ENCODE data around the gene BBX.

BBX gene

GRCh38 chr3:107752202-107752990 is 229.6 kb downstream of the BBX start:
- DNase-seq (ENCODE audit: low spot score), result no peak

- DNase-seq (ENCODE audit: low spot score), result no peak
Measured at GRCh38 chr3:107753494-107753893, 230.7 kb downstream of the BBX start.

- no peak for DNase-seq (ENCODE audit: low spot score)
Measured at GRCh38 chr3:107753976-107754375, 231.2 kb downstream of the BBX start.

- no peak for DNase-seq (ENCODE audit: low spot score)
Measured at GRCh38 chr3:107756649-107757048, 233.9 kb downstream of the BBX start.

- DNase-seq (ENCODE audit: low spot score), result no peak
Measured at GRCh38 chr3:107757140-107757539, 234.4 kb downstream of the BBX start.

GRCh38 chr3:107760144-107760543 is 237.4 kb downstream of the BBX start:
- DNase-seq (ENCODE audit: low spot score), result no peak

- no peak for DNase-seq (ENCODE audit: low spot score)
Measured at GRCh38 chr3:107761391-107761790, 238.6 kb downstream of the BBX start.

- no peak for DNase-seq (ENCODE audit: low spot score)
Measured at GRCh38 chr3:107765524-107765923, 242.8 kb downstream of the BBX start.

GRCh38 chr3:107767897-107768605 is 245.3 kb downstream of the BBX start:
- DNase-seq (ENCODE audit: low spot score), result no peak

GRCh38 chr3:107769882-107770281 is 247.1 kb downstream of the BBX start:
- DNase-seq (ENCODE audit: low spot score), result no peak

GRCh38 chr3:107772016-107772415 is 249.3 kb downstream of the BBX start:
- DNase-seq (ENCODE audit: low spot score), result no peak

- no peak for DNase-seq (ENCODE audit: low spot score)
Measured at GRCh38 chr3:107775974-107776373, 253.2 kb downstream of the BBX start.

GRCh38 chr3:107781253-107781652 is 258.5 kb downstream of the BBX start:
- no peak for DNase-seq (ENCODE audit: low spot score)

GRCh38 chr3:107782054-107782453 is 259.3 kb downstream of the BBX start:
- DNase-seq (ENCODE audit: low spot score), result no peak

GRCh38 chr3:107790612-107791011 is 267.9 kb downstream of the BBX start:
- no peak for DNase-seq (ENCODE audit: low spot score)

- DNase-seq (ENCODE audit: low spot score), result no peak
Measured at GRCh38 chr3:107791027-107791426, 268.3 kb downstream of the BBX start.

GRCh38 chr3:107791450-107791849 is 268.7 kb downstream of the BBX start:
- no peak for DNase-seq (ENCODE audit: low spot score)

- no peak for DNase-seq (ENCODE audit: low spot score)
Measured at GRCh38 chr3:107794664-107795443, 272.1 kb downstream of the BBX start.

- peak; percentile 5 for DNase-seq (ENCODE audit: low spot score)
Measured at GRCh38 chr3:107795514-107796094, 272.8 kb downstream of the BBX start.

GRCh38 chr3:107796791-107797190 is 274.0 kb downstream of the BBX start:
- no peak for DNase-seq (ENCODE audit: low spot score)

- DNase-seq (ENCODE audit: low spot score), result no peak
Measured at GRCh38 chr3:107797586-107797985, 274.8 kb downstream of the BBX start.

GRCh38 chr3:107798381-107798780 is 275.6 kb downstream of the BBX start:
- no peak for DNase-seq (ENCODE audit: low spot score)
